Esophagus squamous epithelium (tissue), 5 donors: ENCODE results near the gene KCTD4. TPM values are rescaled to one million over a fixed set of nuclear protein-coding genes. Genes with fewer than 3 reads are reported as not detected.

Source experiments
- DNase-seq: peaks from one replicate; lab custom pipeline; 2025; lab: John Stamatoyannopoulos, UW
- H3K27ac ChIP-seq, 4 donors: fragments of 200-600 bp; sonication (generic); one replicate each; pipeline ENCODE4 v1.5.1; 2016 to 2019; ENCODE audit warnings: mild to moderate bottlenecking in 1 of 4
- H3K27me3 ChIP-seq, 4 donors: fragments of 200-600 bp; sonication (generic); 1 replicate in 3 of 4; 2 replicates in 1 of 4; pipeline versions ENCODE4 v1.5.1 to v1.6.0; 2017 to 2021; ENCODE audit warnings: antibody characterized with exemption in 1 of 4
- H3K36me3 ChIP-seq, 3 donors: fragments of 200-600 bp; sonication (generic); one replicate each; pipeline ENCODE4 v1.5.1; 2016 to 2019
- H3K4me1 ChIP-seq, 3 donors: fragments of 200-600 bp; sonication (generic); one replicate each; pipeline ENCODE4 v1.5.1; 2017 to 2019
- H3K4me3 ChIP-seq, 4 donors: fragments of 200-600 bp; sonication (generic); 1 replicate in 3 of 4; 2 replicates in 1 of 4; pipeline ENCODE4 v1.5.1; 2016 to 2019; ENCODE audit warnings: mild to moderate bottlenecking in 2 of 4, moderate library complexity in 1 of 4
- H3K9me3 ChIP-seq, 3 donors: fragments of 200-600 bp; sonication (generic); one replicate each; pipeline ENCODE4 v1.5.1; 2016 to 2019
- CTCF ChIP-seq, 6 experiments: fragments of 450-650 bp in 4 of 6; fragments of 200-600 bp in 2 of 6; sonication (generic) in 2 of 6; IDR thresholded peaks; one replicate each; pipeline ENCODE4 v1.5.1; 2016 to 2019; ENCODE audit warnings: antibody characterized with exemption in 6 of 6, mild to moderate bottlenecking in 4 of 6, moderate library complexity in 4 of 6
- POLR2A ChIP-seq, 4 donors: fragments of 450-650 bp; IDR thresholded peaks; one replicate each; pipeline ENCODE4 v1.6.1; 2017; ENCODE audit warnings: antibody characterized with exemption in 4 of 4, mild to moderate bottlenecking in 4 of 4, moderate library complexity in 3 of 4
- WGBS, 2 donors: methylation state at CpG; one replicate each; pipeline ENCODE4 v1.1.5; 2018; 5-methylcytosine and 5-hydroxymethylcytosine counted together
- intact Hi-C: fragments of 100-400 bp; cut with DNase I; formaldehyde crosslinking; loops from one replicate; pipeline ENCODE4 v1.15.0; 2022
- total RNA-seq, 4 donors: library from RNA; depleted of rRNA; stranded (reverse); fragments of >200 nt; gene quantifications; one replicate each; pipeline ENCODE4 v1.1.0, GENCODE V29; 2016
- donor health status: DM: yes; HTN: yes; CAD: no.

Gene KCTD4
- total RNA-seq, 4 donors from 2014 or later: not detected

GRCh38 chr13:45168555-45168930 is 32.3 kb downstream of the KCTD4 start:
- Histone ChIP-seq H3K4me3 (no peak overlapping the region), H3K27me3 (no peaks in the 10 kb centered on the region), H3K9me3 (no peaks in the 10 kb centered on the region), H3K36me3 (peaks cover 0 to 16% (median 0%) of the 10 kb centered on the region in 3 donors), H3K27ac (peak overlapping the region; percentile 47 to 58 (median 56)), H3K4me1 (peaks cover 0 to 18% (median 5%) of the 10 kb centered on the region in 3 donors)
- no peak for TF ChIP-seq POLR2A (IDR thresholded peaks at IDR 0.05)
- no peak for TF ChIP-seq CTCF (IDR thresholded peaks at IDR 0.05)
- intact Hi-C loops: no loop called here
- no peak for DNase-seq
- 21 to 52% methylated on average over 2 of the region's 2 CpGs for WGBS, 2 donors

GRCh38 chr13:45167611-45168554 is 33.0 kb downstream of the KCTD4 start:
- H3K27ac ChIP-seq: peak overlapping the region in 3 of 4 donors; percentile 47 to 58 (median 56)
- no peak for DNase-seq
- 65% methylated on average over 6 to 12 of the region's 12 CpGs for WGBS, 2 donors

GRCh38 chr13:45166858-45167257 is 34.0 kb downstream of the KCTD4 start:
- TF ChIP-seq POLR2A (IDR thresholded peaks at IDR 0.05): no peak
- TF ChIP-seq CTCF (IDR thresholded peaks at IDR 0.05): no peak
- no peaks in the 10 kb centered on the region for H3K27me3 ChIP-seq
- no peak for DNase-seq
- intact Hi-C loops: no loop called here
- H3K36me3 ChIP-seq: peaks cover 0 to 16% (median 0%) of the 10 kb centered on the region in 3 donors
- no peaks in the 10 kb centered on the region for H3K9me3 ChIP-seq
- peaks cover 0 to 35% (median 14%) of the 10 kb centered on the region in 3 donors for H3K4me1 ChIP-seq
- WGBS, 2 donors: 87 to 91% methylated on average over 3 of the region's 3 CpGs
- no peak overlapping the region for H3K4me3 ChIP-seq
- no peak overlapping the region for H3K27ac ChIP-seq

More at GRCh38 chr13:45167611-45168554, 33.0 kb downstream of the KCTD4 start:
- Histone ChIP-seq H3K9me3 (no peaks in the 10 kb centered on the region), H3K4me3 (no peak overlapping the region), H3K4me1 (peaks cover 0 to 25% (median 10%) of the 10 kb centered on the region in 3 donors), H3K36me3 (peaks cover 0 to 16% (median 0%) of the 10 kb centered on the region in 3 donors), H3K27me3 (no peaks in the 10 kb centered on the region)
- TF ChIP-seq POLR2A (IDR thresholded peaks at IDR 0.05) (no peak), CTCF (IDR thresholded peaks at IDR 0.05) (no peak)
- intact Hi-C loops: no loop called here

GRCh38 chr13:45162821-45163220 is 38.0 kb downstream of the KCTD4 start:
- no peak for DNase-seq
- Histone ChIP-seq H3K4me3 (no peak overlapping the region), H3K27ac (peak overlapping the region in 1 of 4 donors; percentile 37), H3K4me1 (peaks cover 0 to 27% (median 14%) of the 10 kb centered on the region in 3 donors), H3K9me3 (no peaks in the 10 kb centered on the region), H3K27me3 (no peaks in the 10 kb centered on the region), H3K36me3 (peaks cover 0 to 34% (median 0%) of the 10 kb centered on the region in 3 donors)
- 13 to 33% methylated on average over 1 of the region's 1 CpG for WGBS, 2 donors
- intact Hi-C loops: no loop called here
- TF ChIP-seq POLR2A (IDR thresholded peaks at IDR 0.05): no peak
- no peak for TF ChIP-seq CTCF (IDR thresholded peaks at IDR 0.05)

- peaks cover 0 to 21% (median 9%) of the 10 kb centered on the region in 3 donors for H3K4me1 ChIP-seq
- peak overlapping the region in 2 of 4 donors; percentile 7 to 37 for H3K27ac ChIP-seq
- intact Hi-C loops: no loop called here
- no peak for DNase-seq
- TF ChIP-seq CTCF (IDR thresholded peaks at IDR 0.05) (no peak), POLR2A (IDR thresholded peaks at IDR 0.05) (no peak)
- H3K27me3 ChIP-seq: no peaks in the 10 kb centered on the region
- no peak overlapping the region for H3K4me3 ChIP-seq
- peaks cover 0 to 40% (median 0%) of the 10 kb centered on the region in 3 donors for H3K36me3 ChIP-seq
- H3K9me3 ChIP-seq: no peaks in the 10 kb centered on the region
- WGBS, 2 donors: 73% methylated on average over 1 of the region's 1 CpG
Measured at GRCh38 chr13:45162194-45162593, 38.7 kb downstream of the KCTD4 start.
